Neural cell (in vitro differentiated cells): ENCODE measurements around the gene LZTFL1.

Experiments
- EP300 ChIP-seq: fragments of 450-650 bp; conservative IDR thresholded peaks from 2 replicates; pipeline ENCODE4 v1.6.1; 2014; ENCODE audit warnings: antibody characterized with exemption, mild to moderate bottlenecking, moderate library complexity; ENCODE audit not compliant: poor library complexity, severe bottlenecking
- POLR2AphosphoS5 ChIP-seq: IDR thresholded peaks from 2 replicates; pipeline ENCODE4 v1.6.1; 2012
- SMC3 ChIP-seq: fragments of 450-650 bp; conservative IDR thresholded peaks from 2 replicates; pipeline ENCODE4 v1.6.1; 2014; ENCODE audit warnings: antibody characterized with exemption, mild to moderate bottlenecking, moderate library complexity; ENCODE audit not compliant: poor library complexity
- TAF1 ChIP-seq: IDR thresholded peaks from 2 replicates; pipeline ENCODE4 v1.6.1; 2012; ENCODE audit warnings: low read depth
- TF ChIP-seq, protein P1 (sequence below): fragments of 450-650 bp; IDR thresholded peaks from 2 replicates; pipeline ENCODE4 v1.5.1; 2014; ENCODE audit warnings: antibody characterized with exemption, mild to moderate bottlenecking, moderate library complexity; ENCODE audit not compliant: poor library complexity, severe bottlenecking
- TF ChIP-seq, protein P2 (sequence below): IDR thresholded peaks from 2 replicates; pipeline ENCODE4 v1.6.1; 2012; ENCODE audit warnings: borderline replicate concordance

DNA sequence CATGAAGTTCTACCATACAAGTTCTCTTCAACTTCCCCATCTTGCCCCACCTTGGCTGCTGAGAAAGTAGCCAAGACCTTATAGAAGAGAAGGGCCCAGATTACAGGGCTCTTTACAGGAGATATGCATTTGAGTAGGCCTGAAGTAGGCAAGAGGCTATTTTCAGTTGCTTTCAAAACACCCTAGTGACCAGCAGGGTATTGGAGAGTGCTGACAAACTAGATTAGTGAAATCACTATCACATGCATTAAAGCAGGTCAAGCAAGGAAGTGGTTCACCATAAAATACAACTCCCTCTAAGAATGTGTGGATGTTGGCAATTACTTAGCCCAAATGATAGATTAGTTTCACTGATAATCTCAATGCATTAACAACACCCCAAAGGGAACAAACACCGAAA lies 2.7 kb upstream of the LZTFL1 start:
- TF ChIP-seq, protein P1, sequence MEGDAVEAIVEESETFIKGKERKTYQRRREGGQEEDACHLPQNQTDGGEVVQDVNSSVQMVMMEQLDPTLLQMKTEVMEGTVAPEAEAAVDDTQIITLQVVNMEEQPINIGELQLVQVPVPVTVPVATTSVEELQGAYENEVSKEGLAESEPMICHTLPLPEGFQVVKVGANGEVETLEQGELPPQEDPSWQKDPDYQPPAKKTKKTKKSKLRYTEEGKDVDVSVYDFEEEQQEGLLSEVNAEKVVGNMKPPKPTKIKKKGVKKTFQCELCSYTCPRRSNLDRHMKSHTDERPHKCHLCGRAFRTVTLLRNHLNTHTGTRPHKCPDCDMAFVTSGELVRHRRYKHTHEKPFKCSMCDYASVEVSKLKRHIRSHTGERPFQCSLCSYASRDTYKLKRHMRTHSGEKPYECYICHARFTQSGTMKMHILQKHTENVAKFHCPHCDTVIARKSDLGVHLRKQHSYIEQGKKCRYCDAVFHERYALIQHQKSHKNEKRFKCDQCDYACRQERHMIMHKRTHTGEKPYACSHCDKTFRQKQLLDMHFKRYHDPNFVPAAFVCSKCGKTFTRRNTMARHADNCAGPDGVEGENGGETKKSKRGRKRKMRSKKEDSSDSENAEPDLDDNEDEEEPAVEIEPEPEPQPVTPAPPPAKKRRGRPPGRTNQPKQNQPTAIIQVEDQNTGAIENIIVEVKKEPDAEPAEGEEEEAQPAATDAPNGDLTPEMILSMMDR, result no peak
- TF ChIP-seq POLR2AphosphoS5 (no peak), EP300 (no peak), SMC3 (no peak), TAF1 (no peak)
- TF ChIP-seq, protein P2, sequence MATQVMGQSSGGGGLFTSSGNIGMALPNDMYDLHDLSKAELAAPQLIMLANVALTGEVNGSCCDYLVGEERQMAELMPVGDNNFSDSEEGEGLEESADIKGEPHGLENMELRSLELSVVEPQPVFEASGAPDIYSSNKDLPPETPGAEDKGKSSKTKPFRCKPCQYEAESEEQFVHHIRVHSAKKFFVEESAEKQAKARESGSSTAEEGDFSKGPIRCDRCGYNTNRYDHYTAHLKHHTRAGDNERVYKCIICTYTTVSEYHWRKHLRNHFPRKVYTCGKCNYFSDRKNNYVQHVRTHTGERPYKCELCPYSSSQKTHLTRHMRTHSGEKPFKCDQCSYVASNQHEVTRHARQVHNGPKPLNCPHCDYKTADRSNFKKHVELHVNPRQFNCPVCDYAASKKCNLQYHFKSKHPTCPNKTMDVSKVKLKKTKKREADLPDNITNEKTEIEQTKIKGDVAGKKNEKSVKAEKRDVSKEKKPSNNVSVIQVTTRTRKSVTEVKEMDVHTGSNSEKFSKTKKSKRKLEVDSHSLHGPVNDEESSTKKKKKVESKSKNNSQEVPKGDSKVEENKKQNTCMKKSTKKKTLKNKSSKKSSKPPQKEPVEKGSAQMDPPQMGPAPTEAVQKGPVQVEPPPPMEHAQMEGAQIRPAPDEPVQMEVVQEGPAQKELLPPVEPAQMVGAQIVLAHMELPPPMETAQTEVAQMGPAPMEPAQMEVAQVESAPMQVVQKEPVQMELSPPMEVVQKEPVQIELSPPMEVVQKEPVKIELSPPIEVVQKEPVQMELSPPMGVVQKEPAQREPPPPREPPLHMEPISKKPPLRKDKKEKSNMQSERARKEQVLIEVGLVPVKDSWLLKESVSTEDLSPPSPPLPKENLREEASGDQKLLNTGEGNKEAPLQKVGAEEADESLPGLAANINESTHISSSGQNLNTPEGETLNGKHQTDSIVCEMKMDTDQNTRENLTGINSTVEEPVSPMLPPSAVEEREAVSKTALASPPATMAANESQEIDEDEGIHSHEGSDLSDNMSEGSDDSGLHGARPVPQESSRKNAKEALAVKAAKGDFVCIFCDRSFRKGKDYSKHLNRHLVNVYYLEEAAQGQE, result no peak
